ENCODE measurements around the gene CCDC158.
"Not testable (repeated sequence)": the region's sequence is repeated elsewhere in the genome, so short reads cannot be mapped to it uniquely, and the experiment has no call there.

CCDC158 gene

DNA sequence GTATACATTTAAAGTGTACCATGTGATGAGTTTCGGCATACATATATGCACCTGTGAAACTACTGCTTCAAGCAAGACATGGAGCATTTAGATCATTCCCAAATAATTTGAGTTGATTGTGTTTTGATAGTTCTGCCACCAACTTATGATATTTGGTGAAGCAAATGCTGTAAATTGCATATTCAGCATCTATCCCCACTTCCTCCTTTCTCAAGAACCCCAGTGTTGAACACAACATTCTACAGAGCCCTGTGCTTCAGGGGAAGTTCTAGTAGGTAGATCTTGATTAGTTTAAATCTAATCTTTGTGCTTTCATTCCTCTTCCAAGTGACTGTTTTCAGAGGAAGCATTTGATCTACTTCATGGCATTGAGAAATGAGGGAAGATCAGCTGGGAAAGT, 8.7 kb upstream of the CCDC158 start:
- peak; percentile 48 to 53 (median 49) for DNase-seq

DNA sequence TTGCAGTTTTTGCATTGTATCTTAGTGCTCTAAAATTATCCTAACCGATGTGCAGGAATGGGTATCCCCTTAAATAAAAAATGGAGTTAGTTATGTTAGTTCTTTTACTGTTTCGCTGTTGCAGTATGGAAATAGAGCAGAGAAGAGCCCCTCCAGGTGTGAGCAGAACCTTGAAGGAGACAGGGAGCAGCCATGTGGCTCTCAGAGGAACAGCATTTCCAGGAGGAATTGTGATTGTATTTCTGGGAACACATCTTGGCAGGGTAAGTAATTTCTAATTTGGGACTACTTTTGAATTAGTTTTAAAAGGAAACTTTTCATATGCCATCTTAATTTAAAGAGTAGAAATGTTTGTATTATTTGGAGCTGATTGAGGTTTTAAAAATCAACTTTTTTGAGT, 5.3 kb upstream of the CCDC158 start:
- no peak for DNase-seq

- not testable (repeated sequence) for DNase-seq
Measured at GRCh38 chr4:76423159-76423558, 2.2 kb upstream of the CCDC158 start.

GRCh38 chr4:76420188-76420761, 666 bp downstream of the CCDC158 start:
- no peak for DNase-seq

DNA sequence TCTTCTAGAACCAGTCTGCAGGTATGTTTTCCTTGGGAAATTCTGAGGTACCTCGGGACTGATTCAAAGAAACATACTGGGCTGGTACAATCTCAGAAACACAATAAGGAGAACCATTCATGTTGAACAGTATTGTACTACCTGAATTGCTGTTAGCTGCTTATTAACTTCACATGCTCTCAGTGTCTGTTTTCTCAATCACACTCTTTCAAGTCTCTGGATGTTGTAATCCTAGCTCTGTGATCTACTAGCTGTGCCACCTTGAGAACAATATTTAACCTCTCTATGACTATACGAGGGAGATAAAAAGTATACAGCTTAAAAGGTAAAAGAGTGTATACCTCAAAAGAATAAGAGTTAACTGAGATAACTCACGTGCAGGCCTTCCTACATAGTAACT, 10.3 kb downstream of the CCDC158 start:
- no peak for DNase-seq

- peak; percentile 32 to 71 (median 59) for DNase-seq
Measured at GRCh38 chr4:76407440-76408119, 13.4 kb downstream of the CCDC158 start.

GRCh38 chr4:76406081-76406480, 14.9 kb downstream of the CCDC158 start:
- no peak for DNase-seq

- DNase-seq, result no peak
Measured at GRCh38 chr4:76401654-76402053, 19.3 kb downstream of the CCDC158 start.

DNA sequence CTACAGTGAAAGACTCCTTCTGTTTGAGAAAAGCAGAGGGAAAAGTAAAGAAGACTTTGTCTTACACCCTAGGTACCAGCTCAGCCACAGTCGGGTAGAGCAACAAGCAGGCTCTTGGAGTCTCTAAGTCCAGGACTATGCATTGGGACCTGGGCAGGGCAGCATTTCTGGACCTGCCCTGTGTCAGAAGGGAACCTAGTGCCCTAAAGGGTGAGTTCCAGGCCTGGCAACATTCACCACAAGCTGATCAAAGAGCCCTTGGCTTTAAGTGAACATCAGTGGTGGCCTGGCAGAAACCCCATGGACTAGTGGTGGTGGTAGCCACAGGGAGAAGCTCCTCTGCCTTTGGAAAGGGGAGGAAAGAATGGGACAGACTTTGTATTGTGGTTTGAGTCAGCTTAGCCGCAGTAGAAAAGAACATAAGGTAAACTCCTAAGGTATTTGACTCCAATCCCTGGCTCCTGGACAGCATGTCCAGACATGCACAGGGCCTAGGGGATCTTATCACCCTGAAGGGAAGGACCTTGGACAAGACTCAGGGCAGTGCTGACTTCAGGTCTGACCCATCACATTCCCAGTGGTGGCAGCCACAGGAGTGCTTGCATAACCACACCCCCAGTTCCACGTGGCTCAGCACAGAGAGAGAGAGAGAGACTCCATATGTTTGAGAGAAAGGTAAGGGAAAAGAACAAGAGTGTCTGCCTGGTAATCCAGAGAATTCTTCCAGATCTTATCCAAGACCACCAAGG, 32.6 kb downstream of the CCDC158 start:
- no peak for DNase-seq

GRCh38 chr4:76386566-76387305, 34.2 kb downstream of the CCDC158 start:
- peak in 1 of 3 donors; percentile 26 for DNase-seq

GRCh38 chr4:76385974-76386373, 35.0 kb downstream of the CCDC158 start:
- no peak for DNase-seq

DNA sequence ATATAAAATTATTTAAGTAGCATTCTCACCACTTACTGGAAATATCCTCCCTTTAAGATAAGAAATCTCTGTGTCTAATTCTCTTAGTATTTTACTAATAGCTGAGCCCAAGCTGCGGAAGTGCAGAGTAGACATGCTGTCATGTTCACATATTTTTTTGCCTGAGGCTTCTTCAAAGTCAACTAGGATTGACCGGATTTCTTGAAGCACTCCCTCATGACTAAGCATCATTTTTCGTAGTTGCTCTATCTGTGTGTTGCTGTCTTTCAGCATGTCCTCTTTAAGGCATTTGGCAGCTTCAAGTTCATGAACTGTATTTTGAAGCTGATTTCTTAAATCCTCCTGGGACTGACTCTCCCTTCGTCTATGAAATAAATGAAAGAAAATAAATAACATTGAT, 36.9 kb downstream of the CCDC158 start:
- DNase-seq, result no peak

DNA sequence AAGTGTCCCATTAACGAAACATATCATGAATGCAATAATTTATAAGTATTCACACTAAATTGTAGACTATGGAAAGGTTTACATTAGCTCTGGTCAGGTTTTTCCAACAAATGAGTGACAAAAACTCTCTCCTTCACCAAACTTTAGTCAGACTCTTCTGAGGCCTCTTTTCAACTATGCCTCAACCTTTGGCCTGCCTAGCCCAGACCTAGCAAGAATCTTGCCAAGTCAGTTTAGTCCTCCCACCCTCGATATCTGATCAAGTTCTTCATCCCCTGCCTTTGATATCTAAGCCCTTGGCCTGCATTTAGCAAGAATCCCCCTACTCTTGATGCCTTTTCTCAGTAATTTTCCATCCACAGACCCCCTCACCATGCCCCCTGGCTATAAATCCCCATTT, 37.9 kb downstream of the CCDC158 start:
- no peak for DNase-seq

GRCh38 chr4:76381986-76382385, 39.0 kb downstream of the CCDC158 start:
- DNase-seq, result peak; percentile 43 to 70 (median 53)

DNA sequence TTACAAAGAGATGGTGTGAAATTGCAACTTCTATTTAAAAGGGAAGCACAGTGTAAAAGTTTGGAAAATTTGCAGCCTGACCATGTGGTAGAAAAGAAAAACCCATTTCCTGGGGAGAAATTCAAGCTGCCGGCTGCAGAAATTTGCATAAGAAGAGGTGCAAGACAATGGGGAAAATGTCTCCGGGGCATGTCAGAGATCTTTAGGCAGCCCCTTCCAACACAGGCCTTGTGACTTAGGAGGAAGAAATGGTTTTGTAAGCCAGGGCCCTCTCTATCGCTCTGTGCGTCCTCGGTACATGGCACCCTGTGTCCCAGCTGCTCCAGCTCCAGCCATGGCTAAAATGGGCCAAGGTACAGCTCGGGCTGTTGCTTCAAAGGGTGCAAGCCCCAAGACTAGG, 40.4 kb downstream of the CCDC158 start:
- DNase-seq, result peak in 1 of 3 donors; percentile 27

DNA sequence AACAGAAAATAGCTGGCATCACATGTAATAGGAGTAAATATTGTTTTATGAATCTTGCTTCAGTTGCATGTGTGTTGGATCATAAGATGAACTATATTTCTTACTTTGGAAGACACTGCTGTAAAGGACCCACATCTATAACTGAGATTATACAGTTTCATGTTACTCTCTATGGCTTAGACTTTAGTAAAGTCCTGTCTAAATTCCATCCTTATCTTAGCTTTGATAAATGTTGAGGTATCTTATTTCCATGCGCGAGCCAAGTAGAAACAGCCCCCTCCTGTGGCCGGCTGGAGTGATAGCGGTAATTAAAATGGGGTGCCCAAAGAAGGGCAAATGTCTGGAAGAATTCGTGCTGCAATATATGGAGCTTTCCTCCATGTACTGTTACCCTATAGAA, 43.0 kb downstream of the CCDC158 start:
- DNase-seq, result peak; percentile 62 to 71 (median 62)

DNA sequence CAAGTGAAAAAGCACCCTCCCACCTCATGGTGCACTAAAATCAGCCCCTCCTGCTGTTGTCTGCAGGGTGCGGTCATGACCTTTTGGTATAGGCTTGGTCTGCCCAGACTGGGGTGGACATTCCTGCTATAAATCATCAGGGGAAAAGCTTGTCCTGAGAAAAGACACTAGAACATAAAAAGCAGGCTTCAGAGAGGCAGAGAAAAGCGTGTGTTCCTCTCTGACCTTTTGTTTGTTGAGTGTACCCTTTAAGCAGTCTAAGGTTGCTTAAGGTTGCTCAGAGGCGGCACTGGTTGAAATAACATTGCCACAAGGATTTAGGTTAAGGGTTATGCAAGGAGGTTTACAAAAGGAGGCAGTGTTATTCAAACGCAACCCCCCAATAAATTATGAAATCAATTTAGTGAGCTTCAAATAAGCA, 43.5 kb downstream of the CCDC158 start:
- DNase-seq, result no peak

DNA sequence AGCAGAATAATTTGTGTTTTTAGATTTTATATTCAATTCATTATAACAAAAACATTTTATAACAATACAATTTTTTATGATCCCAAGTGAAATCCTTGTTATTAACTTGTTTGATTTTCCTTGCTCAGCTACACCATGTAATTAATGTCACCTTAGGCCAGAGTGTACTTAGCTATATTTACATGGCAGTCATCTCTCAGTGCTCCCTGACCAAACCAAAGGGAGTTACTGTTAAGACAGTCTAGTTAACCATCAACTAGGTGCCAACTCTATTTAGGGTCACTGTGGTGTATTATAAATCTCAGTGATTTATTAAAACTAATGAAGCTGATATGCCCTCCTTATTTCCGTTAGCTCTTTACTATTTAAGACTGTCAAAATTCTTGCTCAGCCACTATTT, 44.4 kb downstream of the CCDC158 start:
- DNase-seq, result no peak

GRCh38 chr4:76375703-76376102, 45.2 kb downstream of the CCDC158 start:
- no peak for DNase-seq

GRCh38 chr4:76374798-76375197, 46.1 kb downstream of the CCDC158 start:
- DNase-seq, result no peak

DNA sequence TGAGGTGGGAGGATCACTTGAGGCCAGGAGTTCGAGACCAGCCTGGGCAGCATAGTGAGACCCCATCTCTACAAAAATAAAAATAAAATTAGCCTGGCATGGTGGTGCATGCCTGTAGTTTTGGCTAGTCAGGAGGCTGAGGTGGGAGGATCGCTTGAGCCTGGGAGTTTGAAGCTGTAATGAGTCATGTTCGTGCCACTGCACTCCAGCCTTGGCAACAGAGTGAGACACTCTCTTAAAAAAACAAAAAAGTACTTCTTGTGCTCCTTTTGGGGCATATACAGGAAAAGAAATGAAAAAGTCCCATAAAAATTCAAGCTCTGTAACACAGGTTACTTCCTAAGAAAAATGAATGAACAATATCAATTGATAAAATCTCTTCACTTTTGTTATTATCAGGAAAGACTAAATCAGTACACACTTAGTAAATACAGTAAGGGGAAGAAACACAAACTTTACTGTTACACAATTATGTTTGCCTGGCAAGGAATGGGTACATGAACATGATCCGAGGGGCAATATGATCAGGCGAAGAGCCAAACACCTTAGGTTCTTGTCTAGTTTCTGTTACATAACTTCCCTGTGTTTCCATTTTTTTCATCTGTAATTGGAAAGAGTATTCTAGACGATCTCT, 46.9 kb downstream of the CCDC158 start:
- DNase-seq, result peak in 2 of 3 donors; percentile 29 to 31

DNA sequence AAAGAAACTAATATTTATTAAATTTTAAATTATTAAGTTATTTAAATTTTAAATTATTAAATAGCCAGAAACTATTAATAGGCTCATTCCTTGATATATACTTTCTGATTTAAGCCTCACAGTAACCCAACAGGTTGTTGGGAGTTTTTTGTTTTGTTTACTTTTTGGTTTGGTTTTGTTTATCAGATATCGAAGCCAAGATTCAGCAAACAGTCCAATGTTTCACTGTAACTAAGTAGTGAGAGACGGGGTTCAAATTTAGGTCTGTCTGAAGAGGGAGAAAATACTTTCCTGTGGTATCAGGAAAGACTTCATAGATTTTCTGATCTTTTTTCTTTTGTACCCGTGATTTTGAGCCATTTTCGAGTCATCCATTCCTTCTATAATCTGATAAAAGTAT, 54.2 kb downstream of the CCDC158 start:
- DNase-seq, result no peak

DNA sequence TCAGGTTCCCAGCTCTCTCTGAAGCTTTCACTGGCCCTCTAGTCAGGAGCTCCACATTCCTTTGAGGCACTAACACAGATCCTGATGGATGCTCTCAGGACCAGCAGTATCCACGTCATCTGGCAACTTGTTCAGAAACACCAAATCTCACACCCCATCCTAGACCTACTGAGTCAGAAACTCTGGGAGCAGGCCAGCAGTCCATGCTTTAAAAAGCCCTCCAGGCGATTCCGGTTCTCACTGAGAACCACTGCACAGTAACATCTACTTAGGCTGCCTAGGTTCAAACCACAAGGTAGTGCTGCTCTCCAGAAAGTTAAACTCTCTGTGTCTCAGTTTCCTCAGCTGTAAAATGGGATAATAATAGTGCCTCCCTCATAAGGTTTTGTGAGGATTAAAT, 55.3 kb downstream of the CCDC158 start:
- DNase-seq, result no peak

Measured in suppressor macrophage treated with lipopolysaccharide for 1 hour (primary cell).